HG02571 (cell line): Measurements from ENCODE around the gene FRK.
"Not testable (repeated sequence)": the region's sequence is repeated elsewhere in the genome, so short reads cannot be mapped to it uniquely, and the experiment has no call there.

Source experiments
- ATAC-seq: cut with Tn5 transposase; IDR thresholded peaks from one replicate; pipeline ENCODE4 v1.9.1; 2021; ENCODE audit warnings: mild to moderate bottlenecking, moderate library complexity; ENCODE audit not compliant: unreplicated experiment

Gene FRK

GRCh38 chr6:115954740-115955139 lies 106.0 kb downstream of the FRK start:
- ATAC-seq = no peak

DNA sequence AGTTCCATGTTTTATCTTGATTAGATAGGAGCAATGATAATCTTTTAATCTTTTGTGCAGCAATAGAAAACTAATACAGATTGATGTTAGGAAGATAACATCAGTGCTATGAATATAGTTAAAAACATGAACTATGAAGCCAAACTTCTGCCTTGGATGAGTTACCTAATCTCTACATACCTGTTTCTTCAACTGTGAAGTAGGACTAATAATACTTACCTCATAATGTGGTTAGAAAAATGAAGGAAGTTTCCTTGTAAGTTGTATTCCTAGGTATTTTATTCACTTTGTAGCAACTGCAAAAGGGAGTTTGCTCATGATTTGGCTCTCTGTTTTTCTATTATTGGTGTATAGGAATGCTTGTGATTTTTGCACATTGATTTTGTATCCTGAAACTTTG lies 111.9 kb downstream of the FRK start:
- ATAC-seq = no peak

- ATAC-seq = no peak
These were observed 112.6 kb downstream of the FRK start for GRCh38 chr6:115947966-115948541.

DNA sequence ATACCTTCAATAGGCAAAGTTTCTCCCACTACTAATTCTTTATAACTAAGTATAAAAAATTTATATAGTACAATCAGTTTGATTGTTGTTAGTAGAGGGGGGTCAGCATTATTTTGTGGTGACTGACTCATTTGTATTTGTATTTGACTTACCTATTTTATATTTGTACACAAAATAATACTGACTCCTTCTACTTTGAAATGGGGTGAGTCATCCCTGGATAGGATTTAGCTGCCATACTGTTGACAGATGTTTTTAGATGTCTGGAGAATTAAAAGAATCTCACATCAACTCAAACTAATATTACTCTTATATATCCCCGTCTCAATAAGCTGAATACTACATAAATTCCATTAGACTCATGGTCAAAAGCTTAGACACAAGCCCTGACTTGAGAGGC lies 114.9 kb downstream of the FRK start:
- ATAC-seq = no peak

GRCh38 chr6:115945306-115945705 lies 115.4 kb downstream of the FRK start:
- ATAC-seq = no peak

GRCh38 chr6:115944829-115945228 lies 115.9 kb downstream of the FRK start:
- ATAC-seq = not testable (repeated sequence)

DNA sequence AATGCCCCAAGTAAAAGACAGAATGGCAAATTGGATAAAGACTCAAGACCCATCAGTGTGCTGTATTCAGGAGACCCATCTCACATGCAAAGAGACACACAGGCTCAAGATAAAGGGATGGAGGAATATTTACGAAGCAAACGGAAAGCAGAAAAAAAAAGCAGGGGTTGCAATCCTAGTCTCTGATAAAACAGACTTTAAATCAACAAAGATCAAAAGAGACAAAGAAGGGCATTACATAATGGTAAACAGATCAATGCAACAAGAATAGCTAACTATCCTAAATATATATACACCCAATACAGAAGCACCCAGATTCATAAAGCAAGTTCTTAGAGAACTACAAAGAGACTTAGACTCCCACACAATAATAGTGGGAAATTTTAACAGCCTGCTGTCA lies 123.2 kb downstream of the FRK start:
- not testable (repeated sequence) for ATAC-seq

DNA sequence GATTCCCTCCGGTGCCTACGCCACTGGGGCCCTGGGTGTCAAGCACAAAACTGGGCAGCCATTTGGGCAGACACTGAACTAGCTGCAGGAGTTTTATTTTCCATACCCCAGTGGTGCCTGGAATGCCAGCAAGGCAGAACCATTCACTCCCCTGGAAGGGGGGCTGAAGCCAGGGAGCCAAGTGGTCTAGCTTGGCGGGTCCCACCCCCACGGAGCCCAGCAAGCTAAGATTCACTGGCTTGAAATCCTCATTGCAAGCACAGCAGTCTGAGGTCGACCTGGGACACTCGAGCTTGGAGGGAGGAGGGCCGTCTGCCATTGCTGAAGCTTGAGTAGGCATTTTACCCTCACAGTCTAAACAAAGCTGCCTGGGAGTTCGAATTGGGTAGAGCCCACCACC lies 125.3 kb downstream of the FRK start:
- ATAC-seq = no peak

DNA sequence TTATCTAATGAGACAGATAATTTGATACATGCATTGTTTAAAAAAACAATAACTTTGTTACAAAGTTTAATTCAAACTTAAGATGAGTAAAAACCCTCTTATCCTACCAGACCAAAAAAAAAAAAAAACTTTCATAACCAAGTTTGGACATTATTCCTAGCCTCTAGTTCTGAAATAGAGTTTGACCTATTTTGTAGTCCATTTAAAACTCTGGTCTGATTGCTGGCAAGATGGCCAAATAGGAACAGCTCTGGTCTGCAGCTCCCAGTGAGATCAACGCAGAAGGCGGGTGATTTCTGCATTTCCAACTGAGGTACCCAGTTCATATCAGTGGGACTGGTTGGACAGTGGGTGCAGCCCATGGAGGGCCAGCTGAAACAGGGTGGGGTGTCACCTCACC lies 125.9 kb downstream of the FRK start:
- ATAC-seq = no peak

- no peak for ATAC-seq
These were observed 126.5 kb downstream of the FRK start for GRCh38 chr6:115934145-115934544.

DNA sequence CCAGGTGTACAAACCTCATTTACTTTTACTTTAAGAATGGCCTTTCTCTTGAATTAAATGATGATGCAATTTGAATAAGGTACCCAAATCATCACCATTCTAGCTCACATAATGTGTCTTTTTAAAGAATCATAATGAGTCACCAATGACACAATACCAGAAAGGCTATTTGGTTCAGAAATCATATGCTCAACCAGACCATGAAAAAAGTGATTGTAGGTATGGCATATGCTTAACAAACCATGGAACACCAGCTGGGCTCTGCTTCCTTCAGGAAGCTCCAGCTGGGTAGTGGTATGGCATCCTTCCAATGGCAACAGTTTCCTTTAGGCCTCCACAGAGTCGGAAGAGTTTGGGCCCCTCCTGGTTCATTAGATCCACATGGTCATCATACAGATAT lies 128.2 kb downstream of the FRK start:
- no peak for ATAC-seq

GRCh38 chr6:115928000-115928399 lies 132.7 kb downstream of the FRK start:
- not testable (repeated sequence) for ATAC-seq

DNA sequence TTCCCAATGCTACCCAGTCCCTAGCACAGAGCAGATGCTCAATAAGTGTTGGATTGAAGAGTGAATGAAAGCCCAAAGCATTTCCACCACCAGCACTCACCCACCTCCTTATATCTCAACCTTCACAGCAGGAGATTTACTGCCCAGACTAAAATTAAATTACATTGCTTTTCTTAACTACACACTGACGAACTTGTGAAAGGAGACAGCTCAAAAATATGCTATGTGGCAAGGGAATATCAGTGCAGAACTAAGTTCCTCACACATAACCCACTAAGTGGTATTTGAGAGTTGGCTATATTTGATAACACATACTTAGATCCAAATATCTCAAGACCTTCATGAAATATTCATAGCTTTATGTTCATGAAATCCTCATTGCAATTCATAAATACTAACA lies 137.7 kb downstream of the FRK start:
- no peak for ATAC-seq

GRCh38 chr6:115914098-115914497 lies 146.6 kb downstream of the FRK start:
- ATAC-seq = no peak

DNA sequence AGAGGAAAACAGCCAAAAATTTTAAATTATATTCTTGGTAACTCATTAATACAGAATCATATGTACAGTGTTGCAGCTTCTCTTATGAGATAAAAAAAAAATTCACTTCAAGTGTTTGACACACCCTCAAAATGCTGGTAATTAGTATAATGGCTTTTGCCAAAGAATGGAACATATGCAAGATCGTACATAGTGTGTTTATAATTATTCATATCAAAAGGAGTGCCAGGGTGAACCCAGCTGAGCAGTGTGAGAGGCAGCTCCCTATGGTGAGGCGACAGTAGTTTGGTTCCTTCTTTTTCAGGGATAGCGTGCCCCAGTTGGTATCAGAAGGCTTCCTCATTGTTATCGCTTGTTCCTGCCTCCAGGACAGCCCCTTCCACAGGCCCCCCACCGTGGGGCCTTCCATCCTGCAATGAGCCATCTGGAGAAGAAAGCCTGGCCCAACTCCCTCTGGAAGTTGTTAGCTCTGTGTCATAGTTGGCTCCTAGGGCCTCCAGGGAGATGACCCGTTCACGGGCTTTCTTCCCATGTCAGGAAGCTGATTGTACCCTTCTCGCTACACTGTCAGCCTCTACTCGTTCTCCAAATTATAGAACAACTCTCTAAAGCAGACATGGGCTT lies 150.7 kb downstream of the FRK start:
- no peak for ATAC-seq

- ATAC-seq = no peak
These were observed 151.7 kb downstream of the FRK start for GRCh38 chr6:115908906-115909559.

GRCh38 chr6:115905471-115905870 lies 155.2 kb downstream of the FRK start:
- no peak for ATAC-seq

DNA sequence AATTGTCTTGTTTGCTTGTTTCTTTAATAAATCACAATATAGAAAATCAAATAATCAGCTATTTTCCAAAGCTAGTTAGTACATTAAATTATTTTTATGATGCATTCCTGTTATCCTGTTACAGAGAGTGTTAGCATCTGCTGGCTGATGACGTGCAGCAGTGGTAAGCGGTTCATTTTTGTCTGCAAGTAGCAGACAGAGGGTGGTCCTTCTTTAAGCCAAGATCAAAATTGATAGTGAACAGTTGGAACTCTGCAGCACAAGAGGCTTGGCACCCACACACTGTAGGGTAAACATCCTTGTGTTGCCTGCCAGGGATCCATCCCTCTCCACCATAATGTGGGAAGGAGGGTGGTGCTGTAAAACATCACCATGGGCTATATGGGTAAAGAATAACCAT lies 158.3 kb downstream of the FRK start:
- ATAC-seq = no peak

GRCh38 chr6:115901896-115902295 lies 158.8 kb downstream of the FRK start:
- no peak for ATAC-seq

- peak; percentile 64 for ATAC-seq
These were observed 160.9 kb downstream of the FRK start for GRCh38 chr6:115899730-115900282.

DNA sequence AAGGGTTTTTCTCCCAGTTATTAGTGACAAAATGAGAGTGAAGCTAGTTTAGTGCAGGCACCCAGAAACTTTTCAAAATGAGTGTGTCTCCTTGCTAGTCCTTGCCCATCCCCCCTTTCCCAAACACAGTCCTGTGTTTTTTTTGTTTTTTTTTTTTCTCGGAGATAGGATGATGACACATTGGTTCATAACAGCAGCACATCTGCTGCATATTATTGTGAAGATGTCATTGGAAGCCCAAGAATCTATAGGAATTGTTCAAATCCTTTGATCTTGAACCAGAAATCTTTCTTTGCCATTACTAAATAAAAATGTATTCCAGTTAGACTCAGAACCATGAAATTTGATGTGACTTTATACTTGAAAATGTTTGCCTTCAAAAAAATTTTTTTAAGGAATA lies 162.4 kb downstream of the FRK start:
- no peak for ATAC-seq

GRCh38 chr6:115896538-115897129 lies 164.1 kb downstream of the FRK start:
- ATAC-seq = peak; percentile 43
